Memory B cell (primary cell): Measurements from ENCODE around the gene FRK.
"Not testable (repeated sequence)": the region's sequence is repeated elsewhere in the genome, so short reads cannot be mapped to it uniquely, and the experiment has no call there.

Experiments
- ATAC-seq: fragments of 150-1000 bp; cut with Tn5 transposase; 2 replicates; pipeline ENCODE4 v1.10.0; 2021; ENCODE audit warnings: low read depth, mild to moderate bottlenecking, moderate library complexity
- DNase-seq, 2 donors: peaks; one replicate each; pipeline ENCODE4 v3.0.0; 2022; ENCODE audit warnings: low spot score in 2 of 2
- H3K27ac Mint-ChIP-seq: one replicate; pipeline ENCODE4 v1.8.0; 2022; ENCODE audit warnings: mild to moderate bottlenecking, moderate library complexity, mixed read lengths
- H3K27me3 Mint-ChIP-seq: one replicate; pipeline ENCODE4 v1.8.0; 2022; ENCODE audit warnings: mixed read lengths
- H3K36me3 Mint-ChIP-seq: one replicate; pipeline ENCODE4 v1.8.0; 2022; ENCODE audit warnings: mild to moderate bottlenecking, mixed read lengths
- H3K4me1 Mint-ChIP-seq: one replicate; pipeline ENCODE4 v1.8.0; 2022; ENCODE audit warnings: mixed read lengths
- H3K4me3 Mint-ChIP-seq: one replicate; pipeline ENCODE4 v1.8.0; 2022; ENCODE audit warnings: mild to moderate bottlenecking, moderate library complexity, mixed read lengths
- H3K9me3 Mint-ChIP-seq: one replicate; pipeline ENCODE4 v1.8.0; 2022; ENCODE audit warnings: mixed read lengths

FRK gene

GRCh38 chr6:116062496-116062895 lies 1.8 kb upstream of the FRK start:
- no peaks in the 10 kb centered on the region for H3K27me3 Mint-ChIP-seq
- H3K36me3 Mint-ChIP-seq, result no peaks in the 10 kb centered on the region
- ATAC-seq (no peak), DNase-seq (no peak)
- peaks cover 4% of the 10 kb centered on the region for H3K4me1 Mint-ChIP-seq
- H3K27ac Mint-ChIP-seq, result no peak overlapping the region
- no peak overlapping the region for H3K4me3 Mint-ChIP-seq
- H3K9me3 Mint-ChIP-seq, result no peaks in the 10 kb centered on the region

- H3K4me3 Mint-ChIP-seq, result peak overlapping the region; percentile 86
- DNase-seq, result no peak
- peak overlapping the region; percentile 15 for H3K27ac Mint-ChIP-seq
- no peaks in the 10 kb centered on the region for H3K27me3 Mint-ChIP-seq
- no peaks in the 10 kb centered on the region for H3K9me3 Mint-ChIP-seq
- H3K36me3 Mint-ChIP-seq, result no peaks in the 10 kb centered on the region
- ATAC-seq, result peak; percentile 49
- peaks cover 5% of the 10 kb centered on the region for H3K4me1 Mint-ChIP-seq
These were observed 749 bp downstream of the FRK start for GRCh38 chr6:116059713-116060571.

- H3K27me3 Mint-ChIP-seq, result no peaks in the 10 kb centered on the region
- H3K27ac Mint-ChIP-seq, result no peak overlapping the region
- H3K9me3 Mint-ChIP-seq, result no peaks in the 10 kb centered on the region
- no peak for ATAC-seq
- no peak overlapping the region for H3K4me3 Mint-ChIP-seq
- no peaks in the 10 kb centered on the region for H3K36me3 Mint-ChIP-seq
- peaks cover 5% of the 10 kb centered on the region for H3K4me1 Mint-ChIP-seq
- DNase-seq, result no peak
These were observed 2.9 kb downstream of the FRK start for GRCh38 chr6:116057766-116058165.

GRCh38 chr6:116055513-116055912 lies 5.2 kb downstream of the FRK start:
- Mint-ChIP-seq H3K9me3 (no peaks in the 10 kb centered on the region), H3K27ac (no peak overlapping the region), H3K4me3 (no peak overlapping the region), H3K36me3 (no peaks in the 10 kb centered on the region), H3K4me1 (peaks cover 6% of the 10 kb centered on the region), H3K27me3 (no peaks in the 10 kb centered on the region)
- ATAC-seq (no peak), DNase-seq (no peak)

- no peak for ATAC-seq
- Mint-ChIP-seq H3K36me3 (no peaks in the 10 kb centered on the region), H3K4me3 (no peak overlapping the region), H3K9me3 (no peaks in the 10 kb centered on the region), H3K27ac (no peak overlapping the region), H3K4me1 (peaks cover 4% of the 10 kb centered on the region), H3K27me3 (peaks cover 2% of the 10 kb centered on the region)
- DNase-seq, result no peak
These were observed 9.4 kb downstream of the FRK start for GRCh38 chr6:116051244-116051643.

GRCh38 chr6:116050737-116051136 lies 10.0 kb downstream of the FRK start:
- no peaks in the 10 kb centered on the region for H3K36me3 Mint-ChIP-seq
- ATAC-seq, result no peak
- DNase-seq, result no peak
- no peak overlapping the region for H3K27ac Mint-ChIP-seq
- peaks cover 4% of the 10 kb centered on the region for H3K4me1 Mint-ChIP-seq
- H3K4me3 Mint-ChIP-seq, result no peak overlapping the region
- H3K27me3 Mint-ChIP-seq, result peaks cover 2% of the 10 kb centered on the region
- no peaks in the 10 kb centered on the region for H3K9me3 Mint-ChIP-seq

GRCh38 chr6:116049321-116049720 lies 11.4 kb downstream of the FRK start:
- peaks cover 2% of the 10 kb centered on the region for H3K36me3 Mint-ChIP-seq
- ATAC-seq, result no peak
- H3K27ac Mint-ChIP-seq, result no peak overlapping the region

GRCh38 chr6:116047173-116047933 lies 13.3 kb downstream of the FRK start:
- Mint-ChIP-seq H3K4me3 (no peak overlapping the region), H3K36me3 (peaks cover 2% of the 10 kb centered on the region), H3K27me3 (peaks cover 2% of the 10 kb centered on the region), H3K27ac (no peak overlapping the region), H3K4me1 (peaks cover 4% of the 10 kb centered on the region), H3K9me3 (peaks cover 3% of the 10 kb centered on the region)
- ATAC-seq (peak; percentile 63), DNase-seq (no peak)

More at GRCh38 chr6:116049321-116049720, 11.4 kb downstream of the FRK start:
- DNase-seq, result no peak
- peaks cover 2% of the 10 kb centered on the region for H3K27me3 Mint-ChIP-seq
- H3K9me3 Mint-ChIP-seq, result no peaks in the 10 kb centered on the region
- peaks cover 7% of the 10 kb centered on the region for H3K4me1 Mint-ChIP-seq
- no peak overlapping the region for H3K4me3 Mint-ChIP-seq

GRCh38 chr6:116046737-116047136 lies 14.0 kb downstream of the FRK start:
- peaks cover 3% of the 10 kb centered on the region for H3K9me3 Mint-ChIP-seq
- no peak overlapping the region for H3K27ac Mint-ChIP-seq
- no peak overlapping the region for H3K4me3 Mint-ChIP-seq
- no peak for ATAC-seq
- H3K36me3 Mint-ChIP-seq, result peaks cover 2% of the 10 kb centered on the region
- H3K27me3 Mint-ChIP-seq, result peaks cover 2% of the 10 kb centered on the region
- no peak for DNase-seq
- peaks cover 3% of the 10 kb centered on the region for H3K4me1 Mint-ChIP-seq

- not testable (repeated sequence) for DNase-seq, H3K9me3 Mint-ChIP-seq, H3K27ac Mint-ChIP-seq, H3K27me3 Mint-ChIP-seq, H3K36me3 Mint-ChIP-seq, ATAC-seq, H3K4me1 Mint-ChIP-seq, H3K4me3 Mint-ChIP-seq
These were observed 14.4 kb downstream of the FRK start for GRCh38 chr6:116046272-116046671.

- Mint-ChIP-seq H3K27ac (no peak overlapping the region), H3K4me3 (no peak overlapping the region), H3K27me3 (no peaks in the 10 kb centered on the region), H3K36me3 (peaks cover 2% of the 10 kb centered on the region), H3K4me1 (peaks cover 3% of the 10 kb centered on the region), H3K9me3 (peaks cover 3% of the 10 kb centered on the region)
- no peak for DNase-seq
- ATAC-seq, result no peak
These were observed 18.8 kb downstream of the FRK start for GRCh38 chr6:116041934-116042333.

GRCh38 chr6:116040993-116041392 lies 19.7 kb downstream of the FRK start:
- H3K27me3 Mint-ChIP-seq, result no peaks in the 10 kb centered on the region
- peaks cover 3% of the 10 kb centered on the region for H3K9me3 Mint-ChIP-seq
- no peak overlapping the region for H3K4me3 Mint-ChIP-seq
- H3K36me3 Mint-ChIP-seq, result peaks cover 2% of the 10 kb centered on the region
- peaks cover 3% of the 10 kb centered on the region for H3K4me1 Mint-ChIP-seq
- no peak for DNase-seq
- H3K27ac Mint-ChIP-seq, result no peak overlapping the region
- no peak for ATAC-seq

- Mint-ChIP-seq H3K4me3 (no peak overlapping the region), H3K9me3 (no peaks in the 10 kb centered on the region), H3K36me3 (no peaks in the 10 kb centered on the region), H3K27ac (no peak overlapping the region), H3K4me1 (no peaks in the 10 kb centered on the region), H3K27me3 (no peaks in the 10 kb centered on the region)
- no peak for ATAC-seq
- no peak for DNase-seq
These were observed 23.8 kb downstream of the FRK start for GRCh38 chr6:116036885-116037284.

- Mint-ChIP-seq H3K27me3 (no peaks in the 10 kb centered on the region), H3K9me3 (no peaks in the 10 kb centered on the region), H3K4me3 (no peak overlapping the region), H3K4me1 (no peaks in the 10 kb centered on the region), H3K27ac (no peak overlapping the region), H3K36me3 (no peaks in the 10 kb centered on the region)
- no peak for ATAC-seq
- no peak for DNase-seq
These were observed 24.5 kb downstream of the FRK start for GRCh38 chr6:116036075-116036773.
